Neural progenitor cell (in vitro differentiated cells): ENCODE results near the gene LRIT1. TPM values are rescaled to one million over a fixed set of nuclear protein-coding genes. Genes with fewer than 3 reads are reported as not detected.
"Not testable (repeated sequence)": the region's sequence is repeated elsewhere in the genome, so short reads cannot be mapped to it uniquely, and the experiment has no call there.

Source experiments
- DNase-seq: peaks from one replicate; pipeline ENCODE4 v3.0.0-alpha.2; 2016; ENCODE audit warnings: low spot score
- H2AFZ ChIP-seq: fragments of 200-600 bp; sonication (generic); replicated peaks from 2 replicates; pipeline ENCODE4 v1.6.1; 2016; ENCODE audit warnings: antibody characterized with exemption
- H3F3A ChIP-seq: fragments of 200-600 bp; sonication (generic); 2 replicates; pipeline ENCODE4 v1.6.1; 2016; ENCODE audit warnings: antibody characterized with exemption, low read depth
- H3K27ac ChIP-seq: fragments of 200-600 bp; sonication (generic); 2 replicates; pipeline ENCODE4 v1.5.1; 2016; ENCODE audit warnings: mild to moderate bottlenecking
- H3K27me3 ChIP-seq: fragments of 200-600 bp; sonication (generic); 2 replicates; pipeline ENCODE4 v1.6.1; 2016; ENCODE audit warnings: mild to moderate bottlenecking, moderate library complexity
- H3K36me3 ChIP-seq: fragments of 200-600 bp; sonication (generic); 2 replicates; pipeline ENCODE4 v1.5.1; 2016
- H3K4me1 ChIP-seq: fragments of 200-600 bp; sonication (generic); 2 replicates; pipeline ENCODE4 v1.6.1; 2016; ENCODE audit warnings: mixed run types
- H3K4me2 ChIP-seq: fragments of 200-600 bp; sonication (generic); 2 replicates; pipeline ENCODE4 v1.6.1; 2016
- H3K4me3 ChIP-seq: fragments of 200-600 bp; sonication (generic); 2 replicates; pipeline ENCODE4 v1.5.1; 2016
- H3K79me2 ChIP-seq: fragments of 200-600 bp; sonication (generic); 2 replicates; pipeline ENCODE4 v1.6.1; 2016; ENCODE audit warnings: low read depth
- H3K9ac ChIP-seq: fragments of 200-600 bp; sonication (generic); 2 replicates; pipeline ENCODE4 v1.6.1; 2016
- H3K9me3 ChIP-seq: fragments of 200-600 bp; sonication (generic); 2 replicates; pipeline ENCODE4 v1.5.1; 2016; ENCODE audit warnings: low read depth
- H4K20me1 ChIP-seq: fragments of 200-600 bp; sonication (generic); 2 replicates; pipeline ENCODE4 v1.6.1; 2016; ENCODE audit warnings: low read depth
- H3K27ac Mint-ChIP-seq: 3 replicates; pipeline ENCODE4 v1.8.0; 2021; ENCODE audit warnings: mixed read lengths
- H3K27me3 Mint-ChIP-seq: 2 replicates; pipeline ENCODE4 v1.8.0; 2022; ENCODE audit warnings: low read depth, mild to moderate bottlenecking, inconsistent platforms, moderate library complexity, mixed read lengths; ENCODE audit not compliant: insufficient read depth
- H3K36me3 Mint-ChIP-seq: 3 replicates; pipeline ENCODE4 v1.8.0; 2021; ENCODE audit warnings: mixed read lengths
- H3K4me1 Mint-ChIP-seq: 3 replicates; pipeline ENCODE4 v1.8.0; 2021; ENCODE audit warnings: mixed read lengths
- H3K4me3 Mint-ChIP-seq: 3 replicates; pipeline ENCODE4 v1.8.0; 2021; ENCODE audit warnings: mild to moderate bottlenecking, moderate library complexity, mixed read lengths
- H3K9me3 Mint-ChIP-seq: 3 replicates; pipeline ENCODE4 v1.8.0; 2020; ENCODE audit warnings: mixed read lengths
- CTCF ChIP-seq: fragments of 200-600 bp; sonication (generic); IDR thresholded peaks from 2 replicates; pipeline ENCODE4 v1.5.1; 2017; ENCODE audit warnings: antibody characterized with exemption, mild to moderate bottlenecking
- EZH2 ChIP-seq: fragments of 200-600 bp; sonication (generic); IDR thresholded peaks from 2 replicates; pipeline ENCODE4 v1.6.1; 2017; ENCODE audit warnings: antibody characterized with exemption, mild to moderate bottlenecking, moderate library complexity
- EZH2phosphoT487 ChIP-seq: fragments of 200-600 bp; sonication (generic); IDR thresholded peaks from 2 replicates; pipeline ENCODE4 v1.6.1; 2017; ENCODE audit warnings: antibody characterized with exemption
- total RNA-seq: library from RNA; depleted of rRNA; stranded (reverse); fragments of >200 nt; gene quantifications from 2 replicates; pipeline ENCODE4 v1.2.3, GENCODE V29; 2015; ENCODE audit warnings: low replicate concordance

LRIT1 gene
- total RNA-seq, 1 donor from 2014 or later, result not detected

- no peak overlapping the region for H3K4me3 ChIP-seq
- Mint-ChIP-seq H3K4me3 (no peak overlapping the region), H3K36me3 (no peaks in the 10 kb centered on the region), H3K4me1 (no peaks in the 10 kb centered on the region), H3K27ac (no peak overlapping the region), H3K9me3 (no peaks in the 10 kb centered on the region), H3K27me3 (peaks cover 2% of the 10 kb centered on the region)
- H3K27me3 ChIP-seq, result no peaks in the 10 kb centered on the region
- peaks cover 11% of the 10 kb centered on the region for H4K20me1 ChIP-seq
- H3K79me2 ChIP-seq, result no peaks in the 10 kb centered on the region
- no peak overlapping the region for H3K4me2 ChIP-seq
- no peaks in the 10 kb centered on the region for H3K36me3 ChIP-seq
- no peaks in the 10 kb centered on the region for H3K4me1 ChIP-seq
- DNase-seq, result no peak
- H3F3A ChIP-seq, result no peaks in the 10 kb centered on the region
- H3K9ac ChIP-seq, result no peak overlapping the region
- no peak overlapping the region for H2AFZ ChIP-seq
- no peak overlapping the region for H3K27ac ChIP-seq
- H3K9me3 ChIP-seq, result no peaks in the 10 kb centered on the region
- TF ChIP-seq EZH2phosphoT487, result no peak
- TF ChIP-seq CTCF, result no peak
- no peak for TF ChIP-seq EZH2
Measured at GRCh38 chr10:84286695-84287094, 45.3 kb upstream of the LRIT1 start.

GRCh38 chr10:84279876-84280475 lies 38.6 kb upstream of the LRIT1 start:
- H3K9me3 ChIP-seq, H3K36me3 Mint-ChIP-seq, H3K4me1 Mint-ChIP-seq, H3F3A ChIP-seq, H3K9ac ChIP-seq, H3K27ac ChIP-seq, H4K20me1 ChIP-seq, H3K9me3 Mint-ChIP-seq, DNase-seq, H3K27me3 Mint-ChIP-seq, H3K27ac Mint-ChIP-seq, H3K36me3 ChIP-seq, H3K79me2 ChIP-seq, H3K4me1 ChIP-seq, H3K27me3 ChIP-seq: not testable (repeated sequence)
- Histone ChIP-seq H2AFZ (peak overlapping the region; percentile 31), H3K4me2 (peak overlapping the region; percentile 64), H3K4me3 (peak overlapping the region; percentile 32)
- H3K4me3 Mint-ChIP-seq, result peak overlapping the region; percentile 83

GRCh38 chr10:84270708-84271107 lies 29.4 kb upstream of the LRIT1 start:
- Histone ChIP-seq H2AFZ (no peak overlapping the region), H3K79me2 (no peaks in the 10 kb centered on the region), H3K9ac (no peak overlapping the region), H4K20me1 (no peaks in the 10 kb centered on the region), H3K4me2 (no peak overlapping the region), H3K9me3 (no peaks in the 10 kb centered on the region), H3K4me1 (no peaks in the 10 kb centered on the region), H3F3A (no peaks in the 10 kb centered on the region), H3K27me3 (no peaks in the 10 kb centered on the region), H3K27ac (no peak overlapping the region), H3K4me3 (no peak overlapping the region), H3K36me3 (no peaks in the 10 kb centered on the region)
- H3K27ac Mint-ChIP-seq, result no peak overlapping the region
- H3K4me3 Mint-ChIP-seq, result no peak overlapping the region
- H3K9me3 Mint-ChIP-seq, result no peaks in the 10 kb centered on the region
- no peak for DNase-seq
- H3K27me3 Mint-ChIP-seq, result no peaks in the 10 kb centered on the region
- no peak for TF ChIP-seq CTCF
- no peaks in the 10 kb centered on the region for H3K4me1 Mint-ChIP-seq
- H3K36me3 Mint-ChIP-seq, result no peaks in the 10 kb centered on the region

- Mint-ChIP-seq H3K27me3 (no peaks in the 10 kb centered on the region), H3K36me3 (no peaks in the 10 kb centered on the region), H3K9me3 (no peaks in the 10 kb centered on the region), H3K4me1 (peaks cover 8% of the 10 kb centered on the region), H3K27ac (no peak overlapping the region), H3K4me3 (no peak overlapping the region)
- H3K27ac ChIP-seq, result no peak overlapping the region
- H3K4me2 ChIP-seq, result no peak overlapping the region
- no peak overlapping the region for H3K9ac ChIP-seq
- H3K4me3 ChIP-seq, result no peak overlapping the region
- TF ChIP-seq CTCF, result no peak
- TF ChIP-seq EZH2phosphoT487, result no peak
- no peak for TF ChIP-seq EZH2
- no peaks in the 10 kb centered on the region for H3K27me3 ChIP-seq
- no peaks in the 10 kb centered on the region for H3K36me3 ChIP-seq
- no peaks in the 10 kb centered on the region for H3F3A ChIP-seq
- H3K79me2 ChIP-seq, result no peaks in the 10 kb centered on the region
- H2AFZ ChIP-seq, result no peak overlapping the region
- no peaks in the 10 kb centered on the region for H4K20me1 ChIP-seq
- no peak for DNase-seq
- H3K4me1 ChIP-seq, result no peaks in the 10 kb centered on the region
- H3K9me3 ChIP-seq, result no peaks in the 10 kb centered on the region
Measured at GRCh38 chr10:84269773-84270172, 28.4 kb upstream of the LRIT1 start.
